ENCODE results near the gene MRPS18C.
"Not testable (repeated sequence)": the region's sequence is repeated elsewhere in the genome, so short reads cannot be mapped to it uniquely, and the experiment has no call there.

Gene MRPS18C

DNA sequence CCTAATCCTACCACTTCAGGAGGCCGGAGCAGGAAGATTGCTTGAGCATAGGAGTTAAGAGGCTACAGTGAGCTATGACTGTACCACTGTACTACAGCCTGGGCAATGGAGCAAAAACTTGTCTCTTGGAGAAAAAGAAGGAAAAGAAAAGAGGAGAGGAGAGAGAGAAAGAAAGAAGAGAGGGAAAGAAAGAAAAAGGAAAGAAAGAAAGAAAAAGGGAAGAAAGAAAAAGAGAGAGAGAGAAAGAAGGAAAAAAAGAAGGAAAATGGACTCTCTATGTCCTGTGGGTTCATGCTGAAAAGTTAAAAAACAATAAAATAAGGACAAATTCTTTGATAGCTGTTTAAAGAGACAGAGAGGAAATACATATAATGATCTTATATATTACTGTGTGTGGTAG lies 42.3 kb downstream of the MRPS18C start:
- no peak overlapping the region for H3K4me3 ChIP-seq (ENCODE audit: low read depth, low read length)
- DNase-seq (ENCODE audit: low read depth), result no peak
- TF ChIP-seq, protein P1, sequence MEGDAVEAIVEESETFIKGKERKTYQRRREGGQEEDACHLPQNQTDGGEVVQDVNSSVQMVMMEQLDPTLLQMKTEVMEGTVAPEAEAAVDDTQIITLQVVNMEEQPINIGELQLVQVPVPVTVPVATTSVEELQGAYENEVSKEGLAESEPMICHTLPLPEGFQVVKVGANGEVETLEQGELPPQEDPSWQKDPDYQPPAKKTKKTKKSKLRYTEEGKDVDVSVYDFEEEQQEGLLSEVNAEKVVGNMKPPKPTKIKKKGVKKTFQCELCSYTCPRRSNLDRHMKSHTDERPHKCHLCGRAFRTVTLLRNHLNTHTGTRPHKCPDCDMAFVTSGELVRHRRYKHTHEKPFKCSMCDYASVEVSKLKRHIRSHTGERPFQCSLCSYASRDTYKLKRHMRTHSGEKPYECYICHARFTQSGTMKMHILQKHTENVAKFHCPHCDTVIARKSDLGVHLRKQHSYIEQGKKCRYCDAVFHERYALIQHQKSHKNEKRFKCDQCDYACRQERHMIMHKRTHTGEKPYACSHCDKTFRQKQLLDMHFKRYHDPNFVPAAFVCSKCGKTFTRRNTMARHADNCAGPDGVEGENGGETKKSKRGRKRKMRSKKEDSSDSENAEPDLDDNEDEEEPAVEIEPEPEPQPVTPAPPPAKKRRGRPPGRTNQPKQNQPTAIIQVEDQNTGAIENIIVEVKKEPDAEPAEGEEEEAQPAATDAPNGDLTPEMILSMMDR (conservative IDR thresholded peaks at IDR 0.05; ENCODE audit: low read depth, low read length), result no peak

DNA sequence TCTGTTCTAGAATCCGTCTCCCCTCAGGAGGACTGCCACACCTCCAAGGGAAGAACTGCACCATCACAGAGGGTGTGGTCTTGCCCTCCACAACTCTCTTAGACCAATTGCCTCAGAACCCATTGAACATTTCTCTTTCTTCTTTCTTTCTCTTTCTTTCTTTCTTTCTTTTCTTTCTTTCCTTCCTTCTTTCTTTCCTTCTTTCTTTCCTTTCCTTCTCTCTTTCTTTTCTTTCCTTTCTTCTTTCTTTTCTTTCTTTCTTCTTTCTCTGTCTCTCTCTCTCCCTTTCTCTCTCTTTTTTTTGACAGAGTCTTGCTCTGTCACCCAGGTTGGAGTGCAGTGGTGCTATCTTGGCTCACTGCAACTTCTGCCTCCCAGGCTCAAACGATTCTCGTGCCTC lies 45.8 kb downstream of the MRPS18C start:
- not testable (repeated sequence) for H3K4me3 ChIP-seq (ENCODE audit: low read depth, low read length); DNase-seq (ENCODE audit: low read depth)

DNA sequence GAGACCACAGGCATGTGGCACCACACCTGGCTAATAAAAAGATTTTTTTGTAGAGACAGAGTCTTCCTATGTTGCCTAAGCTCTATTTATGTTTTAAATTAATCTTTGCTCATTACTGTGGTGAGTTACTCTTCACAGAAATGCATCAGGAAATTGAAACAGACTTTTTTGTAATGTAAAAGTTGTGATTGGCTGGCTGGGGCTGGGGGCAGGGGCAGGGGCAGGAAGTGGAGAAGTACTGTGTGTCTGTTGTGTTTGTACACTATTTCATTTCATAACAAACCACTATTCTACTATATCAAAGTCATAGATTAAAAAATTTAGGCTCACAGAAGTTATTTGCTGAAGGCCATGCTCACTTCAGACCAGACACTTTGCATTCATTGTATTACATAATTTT lies 48.1 kb downstream of the MRPS18C start:
- DNase-seq (ENCODE audit: low read depth), result no peak
- H3K4me3 ChIP-seq (ENCODE audit: low read depth, low read length), result no peak overlapping the region

DNA sequence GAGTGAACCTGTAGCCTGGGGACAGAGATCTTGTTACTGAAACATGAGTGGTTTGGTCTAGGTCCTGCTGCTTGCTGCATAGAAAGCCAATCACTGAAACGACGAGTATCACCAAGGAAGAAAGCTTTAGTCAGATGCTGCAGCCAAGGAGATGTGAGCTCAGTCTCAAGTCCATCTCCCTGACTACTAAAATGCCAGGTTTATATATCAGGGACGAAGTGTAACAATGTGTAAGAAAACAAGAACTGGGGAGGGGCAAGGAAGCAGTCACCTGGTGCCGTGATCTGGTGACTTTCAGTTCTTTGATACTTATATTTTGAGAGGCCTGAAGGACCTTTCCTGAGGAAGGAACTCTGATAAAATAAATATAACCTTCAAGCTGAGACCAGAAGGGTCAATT lies 48.6 kb downstream of the MRPS18C start:
- no peak overlapping the region for H3K4me3 ChIP-seq (ENCODE audit: low read depth, low read length)
- no peak for DNase-seq (ENCODE audit: low read depth)
- TF ChIP-seq, protein P1 (conservative IDR thresholded peaks at IDR 0.05; ENCODE audit: low read depth, low read length), result no peak

More for the DNA sequence above, 48.1 kb downstream of the MRPS18C start:
- TF ChIP-seq, protein P1 (conservative IDR thresholded peaks at IDR 0.05; ENCODE audit: low read depth, low read length), result no peak

DNA sequence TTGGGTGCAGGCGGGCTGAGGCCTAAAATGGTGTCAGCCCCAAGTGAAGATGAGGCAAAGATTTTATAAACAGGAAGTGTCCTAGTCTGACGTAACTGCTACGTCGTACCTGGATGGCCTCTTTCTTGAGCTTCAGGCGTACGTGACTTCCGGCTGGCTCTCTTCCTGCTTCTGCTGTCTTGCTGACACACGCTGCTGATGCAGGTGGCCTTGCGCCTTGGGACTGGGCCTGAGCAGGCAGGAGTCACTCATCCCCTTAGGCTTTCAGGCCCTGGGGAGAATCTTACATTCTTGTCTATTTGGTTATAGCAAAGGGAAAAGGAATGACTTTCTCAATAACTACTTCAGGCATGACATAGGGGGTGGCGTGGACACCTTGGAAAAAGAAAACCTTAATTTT lies 49.1 kb downstream of the MRPS18C start:
- no peak for DNase-seq (ENCODE audit: low read depth)
- TF ChIP-seq, protein P1 (conservative IDR thresholded peaks at IDR 0.05; ENCODE audit: low read depth, low read length), result no peak
- no peak overlapping the region for H3K4me3 ChIP-seq (ENCODE audit: low read depth, low read length)

DNA sequence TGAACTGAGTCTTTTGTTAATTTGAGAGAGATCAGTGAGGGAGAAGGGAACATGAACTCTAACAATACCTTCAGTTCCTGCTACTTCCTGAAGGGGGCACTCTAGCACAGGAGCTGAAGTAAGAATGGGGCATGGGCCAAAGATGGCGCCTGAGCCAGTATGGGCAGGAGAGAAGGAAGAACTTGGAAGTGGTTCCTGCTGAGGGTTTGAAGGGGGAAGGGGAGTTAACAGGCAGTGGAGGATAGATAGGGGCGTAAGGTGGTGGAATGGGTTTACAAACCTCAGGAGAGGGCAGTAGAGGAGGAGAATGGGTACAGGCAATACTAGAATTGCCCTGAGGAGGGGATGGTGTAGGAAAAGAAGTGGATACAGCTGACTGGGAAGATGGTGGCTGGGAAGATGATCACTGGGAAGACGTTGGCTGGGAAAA lies 53.3 kb downstream of the MRPS18C start:
- H3K4me3 ChIP-seq (ENCODE audit: low read depth, low read length), result not testable (repeated sequence)
- TF ChIP-seq, protein P1 (conservative IDR thresholded peaks at IDR 0.05; ENCODE audit: low read depth, low read length), result peak; percentile 74
- peak; percentile 79 for DNase-seq (ENCODE audit: low read depth)

DNA sequence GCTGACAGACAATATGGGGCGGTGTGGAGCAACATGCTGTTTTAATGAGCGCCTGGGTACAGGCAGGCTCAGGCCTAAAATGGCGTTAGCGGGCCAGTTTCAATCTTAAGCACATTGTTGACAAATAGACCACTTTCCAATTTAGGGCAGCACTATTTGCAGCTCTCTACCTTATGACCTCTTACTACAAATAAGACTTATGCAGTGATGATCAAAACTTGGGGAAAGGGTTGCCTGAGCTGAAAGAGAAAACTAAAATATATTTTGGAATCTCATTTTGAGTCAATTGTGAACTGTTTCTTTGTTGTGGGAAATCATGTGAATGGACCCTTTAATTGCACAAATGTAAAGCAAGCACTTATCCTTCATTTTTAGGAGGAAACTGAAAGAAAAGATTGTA lies 54.6 kb downstream of the MRPS18C start:
- H3K4me3 ChIP-seq (ENCODE audit: low read depth, low read length), result no peak overlapping the region
- DNase-seq (ENCODE audit: low read depth), result no peak
- TF ChIP-seq, protein P1 (conservative IDR thresholded peaks at IDR 0.05; ENCODE audit: low read depth, low read length), result no peak
